ENCODE results near the gene PPP1R1A. TPM values are rescaled to one million over a fixed set of nuclear protein-coding genes. Genes with fewer than 3 reads are reported as not detected.

The PPP1R1A gene
- total RNA-seq, 2 donors from 2014 or later: 12.5 to 16.1 TPM

GRCh38 chr12:54544743-54545142 lies 43.7 kb downstream of the PPP1R1A start:
- no peaks in the 10 kb centered on the region for H3K9me3 Mint-ChIP-seq
- peaks cover 59% of the 10 kb centered on the region for H3K27me3 Mint-ChIP-seq (ENCODE audit: insufficient read depth)
- no peak overlapping the region for H3K4me3 Mint-ChIP-seq
- H3K27ac Mint-ChIP-seq: no peak overlapping the region
- Histone ChIP-seq H3K4me3 (ENCODE audit: low read length) (no peak overlapping the region), H3K27ac (ENCODE audit: low read depth, low read length) (no peak overlapping the region), H3K4me1 (ENCODE audit: control insufficient read depth, insufficient read depth, low read length) (no peaks in the 10 kb centered on the region), H3K27me3 (ENCODE audit: control insufficient read depth, insufficient read depth, low read length, poor library complexity, severe bottlenecking) (peaks cover 30% of the 10 kb centered on the region), H3K36me3 (ENCODE audit: control insufficient read depth, insufficient read depth, low read length) (no peaks in the 10 kb centered on the region), H3K9me3 (ENCODE audit: control insufficient read depth, low read length) (no peaks in the 10 kb centered on the region), H3K9ac (ENCODE audit: extremely low read depth, low read length, poor library complexity, severe bottlenecking) (no peak overlapping the region)
- TF ChIP-seq CTCF (conservative IDR thresholded peaks at IDR 0.05): no peak
- 89 to 97% methylated on average over 5 to 6 of the region's 7 CpGs for WGBS, 2 experiments (ENCODE audit: insufficient coverage in 1 of 2, insufficient read length in 1 of 2)
- no peak for DNase-seq
- H3K36me3 Mint-ChIP-seq (ENCODE audit: low read depth): no peaks in the 10 kb centered on the region
- H3K4me1 Mint-ChIP-seq: peaks cover 19% of the 10 kb centered on the region

GRCh38 chr12:54543526-54543925 lies 44.9 kb downstream of the PPP1R1A start:
- no peak overlapping the region for H3K4me3 ChIP-seq (ENCODE audit: low read length)
- no peaks in the 10 kb centered on the region for H3K4me1 ChIP-seq (ENCODE audit: control insufficient read depth, insufficient read depth, low read length)
- H3K9me3 ChIP-seq (ENCODE audit: control insufficient read depth, low read length): no peaks in the 10 kb centered on the region
- no peak for TF ChIP-seq CTCF (conservative IDR thresholded peaks at IDR 0.05)
- H3K9ac ChIP-seq (ENCODE audit: extremely low read depth, low read length, poor library complexity, severe bottlenecking): no peak overlapping the region
- H3K27me3 Mint-ChIP-seq (ENCODE audit: insufficient read depth): peaks cover 59% of the 10 kb centered on the region
- H3K9me3 Mint-ChIP-seq: no peaks in the 10 kb centered on the region
- H3K27ac Mint-ChIP-seq: no peak overlapping the region
- H3K27me3 ChIP-seq (ENCODE audit: control insufficient read depth, insufficient read depth, low read length, poor library complexity, severe bottlenecking): peaks cover 33% of the 10 kb centered on the region
- H3K36me3 ChIP-seq (ENCODE audit: control insufficient read depth, insufficient read depth, low read length): no peaks in the 10 kb centered on the region
- 88 to 92% methylated on average over 2 of the region's 2 CpGs for WGBS, 2 experiments (ENCODE audit: insufficient coverage in 1 of 2, insufficient read length in 1 of 2)
- peaks cover 13% of the 10 kb centered on the region for H3K4me1 Mint-ChIP-seq
- no peak for DNase-seq
- H3K4me3 Mint-ChIP-seq: no peak overlapping the region
- H3K27ac ChIP-seq (ENCODE audit: low read depth, low read length): no peak overlapping the region
- H3K36me3 Mint-ChIP-seq (ENCODE audit: low read depth): no peaks in the 10 kb centered on the region

GRCh38 chr12:54541751-54542290 lies 46.6 kb downstream of the PPP1R1A start:
- WGBS, 2 experiments (ENCODE audit: insufficient coverage in 1 of 2, insufficient read length in 1 of 2): 75 to 86% methylated on average over 2 to 5 of the region's 5 CpGs
- Mint-ChIP-seq H3K4me1 (peaks cover 4% of the 10 kb centered on the region), H3K9me3 (no peaks in the 10 kb centered on the region), H3K27ac (no peak overlapping the region), H3K36me3 (ENCODE audit: low read depth) (no peaks in the 10 kb centered on the region), H3K4me3 (no peak overlapping the region), H3K27me3 (ENCODE audit: insufficient read depth) (peaks cover 58% of the 10 kb centered on the region)
- no peaks in the 10 kb centered on the region for H3K36me3 ChIP-seq (ENCODE audit: control insufficient read depth, insufficient read depth, low read length)
- no peak overlapping the region for H3K4me3 ChIP-seq (ENCODE audit: low read length)
- no peaks in the 10 kb centered on the region for H3K9me3 ChIP-seq (ENCODE audit: control insufficient read depth, low read length)
- H3K9ac ChIP-seq (ENCODE audit: extremely low read depth, low read length, poor library complexity, severe bottlenecking): no peak overlapping the region
- H3K27ac ChIP-seq (ENCODE audit: low read depth, low read length): no peak overlapping the region
- no peak for DNase-seq
- TF ChIP-seq CTCF (conservative IDR thresholded peaks at IDR 0.05): no peak
- H3K4me1 ChIP-seq (ENCODE audit: control insufficient read depth, insufficient read depth, low read length): no peaks in the 10 kb centered on the region
- peaks cover 24% of the 10 kb centered on the region for H3K27me3 ChIP-seq (ENCODE audit: control insufficient read depth, insufficient read depth, low read length, poor library complexity, severe bottlenecking)
